Keratinocyte (primary cell): ENCODE measurements around the gene RNF123.

Experiments
- EZH2 ChIP-seq: IDR thresholded peaks from one replicate; pipeline ENCODE4 v1.6.1; 2012; ENCODE audit warnings: inconsistent platforms, mild to moderate bottlenecking, low read length, moderate library complexity
- TF ChIP-seq, protein P1 (sequence below), 3 experiments: IDR thresholded peaks in 1 of 3; conservative IDR thresholded peaks in 1 of 3; optimal IDR thresholded peaks in 1 of 3; 2 replicates in 2 of 3; 3 replicates in 1 of 3; pipeline versions ENCODE3 to v1.5.1; 2011; ENCODE audit warnings: low read length in 3 of 3, mild to moderate bottlenecking in 3 of 3, moderate library complexity in 2 of 3, control low read depth in 1 of 3, inconsistent platforms in 1 of 3; ENCODE audit not compliant: insufficient read depth in 2 of 3; ENCODE audit errors: extremely low read depth in 1 of 3

GRCh38 chr3:49751501-49751900 lies 62.1 kb downstream of the RNF123 start:
- TF ChIP-seq, protein P1, sequence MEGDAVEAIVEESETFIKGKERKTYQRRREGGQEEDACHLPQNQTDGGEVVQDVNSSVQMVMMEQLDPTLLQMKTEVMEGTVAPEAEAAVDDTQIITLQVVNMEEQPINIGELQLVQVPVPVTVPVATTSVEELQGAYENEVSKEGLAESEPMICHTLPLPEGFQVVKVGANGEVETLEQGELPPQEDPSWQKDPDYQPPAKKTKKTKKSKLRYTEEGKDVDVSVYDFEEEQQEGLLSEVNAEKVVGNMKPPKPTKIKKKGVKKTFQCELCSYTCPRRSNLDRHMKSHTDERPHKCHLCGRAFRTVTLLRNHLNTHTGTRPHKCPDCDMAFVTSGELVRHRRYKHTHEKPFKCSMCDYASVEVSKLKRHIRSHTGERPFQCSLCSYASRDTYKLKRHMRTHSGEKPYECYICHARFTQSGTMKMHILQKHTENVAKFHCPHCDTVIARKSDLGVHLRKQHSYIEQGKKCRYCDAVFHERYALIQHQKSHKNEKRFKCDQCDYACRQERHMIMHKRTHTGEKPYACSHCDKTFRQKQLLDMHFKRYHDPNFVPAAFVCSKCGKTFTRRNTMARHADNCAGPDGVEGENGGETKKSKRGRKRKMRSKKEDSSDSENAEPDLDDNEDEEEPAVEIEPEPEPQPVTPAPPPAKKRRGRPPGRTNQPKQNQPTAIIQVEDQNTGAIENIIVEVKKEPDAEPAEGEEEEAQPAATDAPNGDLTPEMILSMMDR (optimal IDR thresholded peaks at IDR 0.05 in 1 of 3, IDR thresholded peaks at IDR 0.05 in 1 of 3, conservative IDR thresholded peaks at IDR 0.05 in 1 of 3; ENCODE audit: extremely low read depth in 1 of 3, insufficient read depth in 2 of 3, low read length in 3 of 3), result no peak
- no peak for TF ChIP-seq EZH2
